ENCODE results near the gene CNDP1.

The CNDP1 gene

DNA sequence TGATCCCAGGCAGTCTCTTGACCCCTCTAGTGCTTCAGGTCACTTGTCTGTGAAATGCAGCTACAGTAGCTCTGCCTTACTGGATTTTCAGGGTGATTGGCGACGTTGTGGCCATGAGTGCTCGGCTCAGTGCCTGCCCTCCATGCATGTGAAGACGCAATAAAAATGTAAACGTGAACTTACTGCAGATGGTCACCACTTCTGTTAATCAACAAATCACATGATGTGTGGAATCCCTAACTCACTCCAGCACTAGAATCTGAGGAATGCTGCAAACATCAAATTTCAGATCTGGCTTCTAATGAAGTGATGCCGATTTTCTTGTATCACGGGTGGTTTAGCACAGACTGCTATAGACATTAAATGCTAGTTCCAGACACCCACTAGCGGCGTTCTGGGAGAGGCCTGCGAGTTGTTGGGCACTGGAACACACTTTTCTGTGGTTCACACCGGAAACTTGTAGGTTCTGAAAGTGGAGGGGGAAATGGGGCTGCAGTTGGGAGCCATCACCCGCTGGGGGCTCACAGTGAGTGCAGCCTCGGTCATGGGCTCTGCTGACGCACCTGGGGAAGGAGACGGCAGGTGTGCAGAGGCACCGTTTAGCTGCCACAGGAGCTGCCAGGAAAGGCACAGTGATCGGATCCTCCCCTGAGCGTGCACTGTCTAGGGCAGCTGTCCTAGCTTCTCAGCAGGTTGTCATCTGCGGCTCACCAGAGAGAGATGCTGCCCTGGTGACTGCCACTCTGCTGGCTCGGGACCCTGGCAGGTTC lies 6.5 kb downstream of the CNDP1 start:
- DNase-seq (ENCODE audit: extremely low read depth, insufficient read length): no peak
- H3K27me3 ChIP-seq (replicated peaks; ENCODE audit: control insufficient read depth, insufficient read depth, low read length): no peaks in the 10 kb centered on the region
- TF ChIP-seq, protein P1, sequence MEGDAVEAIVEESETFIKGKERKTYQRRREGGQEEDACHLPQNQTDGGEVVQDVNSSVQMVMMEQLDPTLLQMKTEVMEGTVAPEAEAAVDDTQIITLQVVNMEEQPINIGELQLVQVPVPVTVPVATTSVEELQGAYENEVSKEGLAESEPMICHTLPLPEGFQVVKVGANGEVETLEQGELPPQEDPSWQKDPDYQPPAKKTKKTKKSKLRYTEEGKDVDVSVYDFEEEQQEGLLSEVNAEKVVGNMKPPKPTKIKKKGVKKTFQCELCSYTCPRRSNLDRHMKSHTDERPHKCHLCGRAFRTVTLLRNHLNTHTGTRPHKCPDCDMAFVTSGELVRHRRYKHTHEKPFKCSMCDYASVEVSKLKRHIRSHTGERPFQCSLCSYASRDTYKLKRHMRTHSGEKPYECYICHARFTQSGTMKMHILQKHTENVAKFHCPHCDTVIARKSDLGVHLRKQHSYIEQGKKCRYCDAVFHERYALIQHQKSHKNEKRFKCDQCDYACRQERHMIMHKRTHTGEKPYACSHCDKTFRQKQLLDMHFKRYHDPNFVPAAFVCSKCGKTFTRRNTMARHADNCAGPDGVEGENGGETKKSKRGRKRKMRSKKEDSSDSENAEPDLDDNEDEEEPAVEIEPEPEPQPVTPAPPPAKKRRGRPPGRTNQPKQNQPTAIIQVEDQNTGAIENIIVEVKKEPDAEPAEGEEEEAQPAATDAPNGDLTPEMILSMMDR (IDR thresholded peaks at IDR 0.05; ENCODE audit: insufficient read depth, low read length, poor library complexity, severe bottlenecking): no peak
- H3K36me3 ChIP-seq (ENCODE audit: control insufficient read depth, insufficient read depth, low read length): no peaks in the 10 kb centered on the region
- H3K4me3 ChIP-seq (replicated peaks; ENCODE audit: low read depth, low read length): no peak overlapping the region

DNA sequence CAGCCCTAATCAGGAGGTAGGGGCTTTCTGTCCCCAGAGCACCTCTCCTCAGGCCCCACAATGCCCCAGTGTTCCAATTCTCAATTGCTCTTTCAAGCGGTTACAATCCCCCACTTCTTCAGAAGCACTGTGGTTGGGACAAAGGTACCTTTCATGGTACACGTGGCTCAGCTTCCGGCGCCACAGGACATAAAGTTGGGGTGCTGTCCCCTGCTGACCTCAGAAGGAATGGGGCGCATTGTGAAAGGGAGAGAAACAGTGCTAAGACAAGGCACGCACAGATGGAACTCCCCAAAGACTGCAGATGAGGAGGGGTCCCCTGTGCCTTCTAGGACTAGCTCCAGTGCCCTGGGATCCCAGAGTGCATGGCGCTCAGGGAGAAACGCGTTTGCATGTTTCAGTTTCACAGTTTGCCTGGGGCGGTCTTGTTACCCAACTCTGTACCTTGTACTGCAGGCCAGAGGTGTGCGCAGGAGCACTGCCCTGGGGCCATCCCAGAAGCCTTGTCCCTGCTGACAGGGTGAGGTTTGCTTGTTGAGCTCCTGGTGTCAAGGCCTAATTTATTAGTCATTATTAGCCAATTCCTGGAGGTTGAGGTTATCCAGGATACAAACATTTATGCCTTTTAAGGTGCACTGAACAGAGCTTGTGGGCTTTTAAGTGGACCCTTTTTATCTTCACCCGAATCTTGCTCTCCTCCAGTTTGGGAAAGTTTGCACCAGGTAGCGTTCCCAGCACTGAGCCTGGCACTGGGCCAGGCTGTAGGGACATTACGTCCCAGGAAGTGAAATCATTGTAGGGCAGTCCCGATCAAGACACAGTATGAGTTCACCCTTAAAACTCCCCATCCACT lies 7.6 kb downstream of the CNDP1 start:
- TF ChIP-seq, protein P1 (IDR thresholded peaks at IDR 0.05; ENCODE audit: insufficient read depth, low read length, poor library complexity, severe bottlenecking): no peak
- Histone ChIP-seq H3K27me3 (replicated peaks; ENCODE audit: control insufficient read depth, insufficient read depth, low read length) (no peaks in the 10 kb centered on the region), H3K36me3 (ENCODE audit: control insufficient read depth, insufficient read depth, low read length) (no peaks in the 10 kb centered on the region), H3K4me3 (replicated peaks; ENCODE audit: low read depth, low read length) (no peak overlapping the region)
- DNase-seq (ENCODE audit: extremely low read depth, insufficient read length): no peak

DNA sequence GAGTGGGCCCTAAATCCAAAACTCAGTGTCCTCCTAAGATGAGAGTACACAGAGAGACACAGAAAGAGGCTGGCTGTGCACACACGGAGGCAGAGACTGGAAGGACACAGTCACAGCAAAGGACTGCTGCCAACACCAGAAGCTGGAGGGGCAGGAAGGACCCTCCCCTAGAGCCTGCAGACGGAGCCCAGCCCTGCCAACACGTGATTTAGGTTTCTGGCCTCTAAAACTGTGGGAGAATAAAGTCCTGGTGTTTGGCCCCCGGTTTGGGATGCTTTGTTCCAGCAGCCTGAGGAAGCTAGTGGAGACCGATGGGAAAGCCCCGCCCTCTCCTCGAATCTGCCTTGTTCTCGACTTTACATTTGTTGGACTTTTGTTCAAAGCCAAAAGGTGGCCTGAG lies 10.6 kb downstream of the CNDP1 start:
- H3K27me3 ChIP-seq (replicated peaks; ENCODE audit: control insufficient read depth, insufficient read depth, low read length): no peaks in the 10 kb centered on the region
- H3K36me3 ChIP-seq (ENCODE audit: control insufficient read depth, insufficient read depth, low read length): no peaks in the 10 kb centered on the region
- TF ChIP-seq, protein P1 (IDR thresholded peaks at IDR 0.05; ENCODE audit: insufficient read depth, low read length, poor library complexity, severe bottlenecking): no peak
- no peak for DNase-seq (ENCODE audit: extremely low read depth, insufficient read length)
- H3K4me3 ChIP-seq (replicated peaks; ENCODE audit: low read depth, low read length): no peak overlapping the region

DNA sequence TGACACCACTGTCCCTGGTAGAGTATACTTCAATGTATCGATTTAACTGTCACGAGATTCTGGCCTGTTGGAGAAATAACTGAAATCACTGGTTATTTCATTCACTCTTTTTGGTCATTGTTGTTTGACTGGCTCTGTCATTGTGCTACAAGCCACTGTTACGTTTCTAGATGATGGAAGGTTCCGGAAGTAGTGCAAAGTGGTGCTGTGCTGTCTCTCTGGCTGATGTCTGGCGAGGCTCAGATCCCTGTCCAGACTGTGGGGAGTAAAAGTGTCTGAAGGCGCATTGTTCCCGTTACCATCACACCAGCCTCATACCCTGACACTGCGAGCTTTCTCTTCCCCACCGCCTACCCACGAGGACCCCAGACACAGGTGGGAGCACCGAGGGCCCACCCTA lies 11.7 kb downstream of the CNDP1 start:
- Histone ChIP-seq H3K36me3 (ENCODE audit: control insufficient read depth, insufficient read depth, low read length) (no peaks in the 10 kb centered on the region), H3K27me3 (replicated peaks; ENCODE audit: control insufficient read depth, insufficient read depth, low read length) (no peaks in the 10 kb centered on the region), H3K4me3 (replicated peaks; ENCODE audit: low read depth, low read length) (no peak overlapping the region)
- no peak for DNase-seq (ENCODE audit: extremely low read depth, insufficient read length)
- TF ChIP-seq, protein P1 (IDR thresholded peaks at IDR 0.05; ENCODE audit: insufficient read depth, low read length, poor library complexity, severe bottlenecking): no peak

DNA sequence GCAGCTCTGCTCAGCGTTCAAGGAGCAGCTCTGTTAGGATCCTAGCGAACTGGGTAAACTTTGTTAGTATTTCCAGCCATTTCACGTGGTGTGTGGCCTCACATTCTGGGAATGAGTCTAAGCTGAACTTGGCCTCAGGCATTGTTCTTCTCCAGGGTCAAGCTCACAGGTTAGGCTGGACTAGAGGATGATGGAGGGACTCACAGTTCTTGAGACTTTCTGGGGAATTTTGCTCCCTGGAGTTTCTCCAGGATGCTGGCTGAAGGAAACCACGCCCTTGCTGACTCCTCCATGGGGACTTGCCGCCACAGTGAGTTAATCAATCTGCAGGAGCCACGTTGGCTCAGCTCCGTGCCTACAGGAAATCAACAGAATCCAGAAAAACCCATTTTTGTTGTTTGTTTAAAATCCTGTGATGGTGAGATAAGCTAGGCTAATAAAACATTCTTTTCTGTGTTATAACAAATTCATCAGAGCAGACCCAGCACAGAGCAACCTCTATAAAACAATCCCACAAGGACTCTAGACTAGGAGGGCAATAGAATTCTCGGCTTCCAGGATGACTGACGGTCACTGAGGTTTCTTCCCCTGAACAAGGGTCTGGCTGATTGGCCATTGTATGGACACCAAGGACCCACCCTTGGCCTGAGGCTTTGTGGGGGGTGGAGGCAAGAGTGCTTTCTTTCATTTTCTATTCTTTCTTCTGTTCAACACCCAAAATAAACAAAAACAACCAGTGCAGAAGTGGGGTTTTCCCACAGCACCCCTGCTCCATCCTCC lies 12.6 kb downstream of the CNDP1 start:
- TF ChIP-seq, protein P1 (IDR thresholded peaks at IDR 0.05; ENCODE audit: insufficient read depth, low read length, poor library complexity, severe bottlenecking): no peak
- H3K27me3 ChIP-seq (replicated peaks; ENCODE audit: control insufficient read depth, insufficient read depth, low read length): no peaks in the 10 kb centered on the region
- H3K36me3 ChIP-seq (ENCODE audit: control insufficient read depth, insufficient read depth, low read length): no peaks in the 10 kb centered on the region
- DNase-seq (ENCODE audit: extremely low read depth, insufficient read length): no peak
- H3K4me3 ChIP-seq (replicated peaks; ENCODE audit: low read depth, low read length): no peak overlapping the region

All from GM06990 (cell line).